OCI-LY3 (cell line): ENCODE data around the gene HCRTR1.

ENCODE experiments used
- H2AFZ ChIP-seq: fragments of 200-600, 300-600 bp; shearing (Covaris generic); 2 replicates; pipeline ENCODE4 v1.6.0; 2014; ENCODE audit warnings: antibody characterized with exemption, low read depth, low read length
- H3K27ac ChIP-seq: fragments of 200-600, 300-600 bp; sonication (generic); 2 replicates; pipeline ENCODE4 v1.5.1; 2014; ENCODE audit warnings: mild to moderate bottlenecking, low read length, moderate library complexity, mixed read lengths
- H3K27me3 ChIP-seq: fragments of 200-600, 300-600 bp; sonication (generic); 2 replicates; pipeline ENCODE4 v1.6.1; 2014; ENCODE audit warnings: low read depth, low read length, mixed read lengths
- H3K36me3 ChIP-seq: fragments of 200-600, 300-600 bp; sonication (generic); replicated peaks from 2 replicates; pipeline ENCODE3; 2014; ENCODE audit warnings: low read depth, low read length, mixed read lengths
- H3K4me1 ChIP-seq: fragments of 300-600, 200-600 bp; sonication (generic); 2 replicates; pipeline ENCODE4 v1.6.1; 2014; ENCODE audit warnings: low read length, mixed read lengths
- H3K4me2 ChIP-seq: fragments of 200-600, 300-600 bp; sonication (generic); 2 replicates; pipeline ENCODE4 v1.6.1; 2014; ENCODE audit warnings: low read length, mixed read lengths
- H3K4me3 ChIP-seq: fragments of 300-600, 200-600 bp; sonication (generic); 2 replicates; pipeline ENCODE4 v1.5.1; 2014; ENCODE audit warnings: antibody characterized with exemption, mild to moderate bottlenecking, low read length, moderate library complexity
- H3K79me2 ChIP-seq: fragments of 300-600, 200-600 bp; shearing (Covaris generic); 2 replicates; pipeline ENCODE4 v1.6.1; 2014; ENCODE audit warnings: mild to moderate bottlenecking, low read length, mixed read lengths
- H3K9ac ChIP-seq: fragments of 300-600, 200-600 bp; shearing (Covaris generic); 2 replicates; pipeline ENCODE4 v1.6.0; 2014; ENCODE audit warnings: mild to moderate bottlenecking, low read length, moderate library complexity
- H3K9me3 ChIP-seq: fragments of 200-600, 300-600 bp; shearing (Covaris generic); 2 replicates; pipeline ENCODE4 v1.6.1; 2014; ENCODE audit warnings: low read length, mixed read lengths; ENCODE audit not compliant: insufficient read depth
- H4K20me1 ChIP-seq: fragments of 200-600, 300-600 bp; sonication (generic); 2 replicates; pipeline ENCODE4 v1.6.1; 2016; ENCODE audit warnings: low read length, mixed read lengths; ENCODE audit not compliant: insufficient read depth
- EZH2phosphoT487 ChIP-seq: fragments of 200-600 bp; shearing (Covaris generic); IDR thresholded peaks from 2 replicates; pipeline ENCODE4 v1.6.1; 2018; ENCODE audit warnings: antibody characterized with exemption, mixed run types, low read depth
- TF ChIP-seq, protein P1 (sequence below): fragments of 200-600, 300-600 bp; sonication (generic); IDR thresholded peaks from 2 replicates; pipeline ENCODE4 v1.5.1; 2014; ENCODE audit warnings: antibody characterized with exemption, low read length, low read depth

HCRTR1 gene

DNA sequence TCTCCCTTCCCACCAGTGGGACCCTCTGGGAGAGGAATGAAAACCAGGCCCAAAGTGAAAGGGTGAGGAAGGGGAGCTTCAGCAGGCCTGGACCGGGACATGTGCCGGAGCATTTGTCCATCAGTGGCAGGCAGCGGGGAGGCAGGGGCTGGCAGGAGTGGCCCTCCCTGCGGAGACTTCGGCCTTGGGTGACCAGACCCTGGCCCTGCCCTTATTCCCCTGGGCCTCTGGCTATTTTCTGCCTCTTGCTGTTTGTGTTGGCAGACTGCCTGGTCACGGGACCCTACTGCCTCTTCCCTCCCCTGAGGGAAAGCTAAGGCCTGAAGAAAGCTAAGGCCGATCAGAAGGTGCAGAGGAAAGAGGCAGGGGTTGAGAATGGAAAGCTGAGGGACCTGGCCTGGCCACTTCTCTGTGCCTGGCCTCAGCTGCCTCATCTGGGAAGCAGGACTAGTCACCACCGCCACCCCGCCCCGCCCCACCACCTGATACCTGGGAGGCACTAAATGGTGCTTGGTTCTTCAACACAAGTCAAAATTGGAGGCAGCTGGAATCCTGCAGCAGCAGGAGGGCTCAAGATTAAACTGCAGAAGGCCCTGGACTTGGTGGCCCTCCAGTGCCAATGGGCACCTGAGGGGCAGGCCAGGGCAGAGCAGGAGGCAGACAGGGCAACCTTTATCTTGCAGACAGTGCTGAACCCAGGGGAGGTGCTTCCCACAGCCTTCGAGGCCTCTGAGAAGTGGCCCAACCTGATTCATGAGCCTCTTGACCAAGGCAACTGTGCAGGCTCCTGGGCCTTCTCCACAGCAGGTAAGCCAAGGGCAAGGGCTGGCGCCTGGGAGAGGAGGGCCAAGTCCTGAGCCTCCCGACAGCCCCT is 33.3 kb upstream of the HCRTR1 start:
- TF ChIP-seq, protein P1, sequence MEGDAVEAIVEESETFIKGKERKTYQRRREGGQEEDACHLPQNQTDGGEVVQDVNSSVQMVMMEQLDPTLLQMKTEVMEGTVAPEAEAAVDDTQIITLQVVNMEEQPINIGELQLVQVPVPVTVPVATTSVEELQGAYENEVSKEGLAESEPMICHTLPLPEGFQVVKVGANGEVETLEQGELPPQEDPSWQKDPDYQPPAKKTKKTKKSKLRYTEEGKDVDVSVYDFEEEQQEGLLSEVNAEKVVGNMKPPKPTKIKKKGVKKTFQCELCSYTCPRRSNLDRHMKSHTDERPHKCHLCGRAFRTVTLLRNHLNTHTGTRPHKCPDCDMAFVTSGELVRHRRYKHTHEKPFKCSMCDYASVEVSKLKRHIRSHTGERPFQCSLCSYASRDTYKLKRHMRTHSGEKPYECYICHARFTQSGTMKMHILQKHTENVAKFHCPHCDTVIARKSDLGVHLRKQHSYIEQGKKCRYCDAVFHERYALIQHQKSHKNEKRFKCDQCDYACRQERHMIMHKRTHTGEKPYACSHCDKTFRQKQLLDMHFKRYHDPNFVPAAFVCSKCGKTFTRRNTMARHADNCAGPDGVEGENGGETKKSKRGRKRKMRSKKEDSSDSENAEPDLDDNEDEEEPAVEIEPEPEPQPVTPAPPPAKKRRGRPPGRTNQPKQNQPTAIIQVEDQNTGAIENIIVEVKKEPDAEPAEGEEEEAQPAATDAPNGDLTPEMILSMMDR = no peak
- no peak for TF ChIP-seq EZH2phosphoT487
- no peak overlapping the region for H2AFZ ChIP-seq
- no peak overlapping the region for H3K4me3 ChIP-seq
- no peaks in the 10 kb centered on the region for H4K20me1 ChIP-seq
- H3K9ac ChIP-seq = no peak overlapping the region
- H3K36me3 ChIP-seq = no peaks in the 10 kb centered on the region
- no peaks in the 10 kb centered on the region for H3K9me3 ChIP-seq
- no peak overlapping the region for H3K4me2 ChIP-seq
- H3K27me3 ChIP-seq = no peaks in the 10 kb centered on the region
- H3K4me1 ChIP-seq = no peaks in the 10 kb centered on the region
- no peak overlapping the region for H3K27ac ChIP-seq
- H3K79me2 ChIP-seq = no peaks in the 10 kb centered on the region

DNA sequence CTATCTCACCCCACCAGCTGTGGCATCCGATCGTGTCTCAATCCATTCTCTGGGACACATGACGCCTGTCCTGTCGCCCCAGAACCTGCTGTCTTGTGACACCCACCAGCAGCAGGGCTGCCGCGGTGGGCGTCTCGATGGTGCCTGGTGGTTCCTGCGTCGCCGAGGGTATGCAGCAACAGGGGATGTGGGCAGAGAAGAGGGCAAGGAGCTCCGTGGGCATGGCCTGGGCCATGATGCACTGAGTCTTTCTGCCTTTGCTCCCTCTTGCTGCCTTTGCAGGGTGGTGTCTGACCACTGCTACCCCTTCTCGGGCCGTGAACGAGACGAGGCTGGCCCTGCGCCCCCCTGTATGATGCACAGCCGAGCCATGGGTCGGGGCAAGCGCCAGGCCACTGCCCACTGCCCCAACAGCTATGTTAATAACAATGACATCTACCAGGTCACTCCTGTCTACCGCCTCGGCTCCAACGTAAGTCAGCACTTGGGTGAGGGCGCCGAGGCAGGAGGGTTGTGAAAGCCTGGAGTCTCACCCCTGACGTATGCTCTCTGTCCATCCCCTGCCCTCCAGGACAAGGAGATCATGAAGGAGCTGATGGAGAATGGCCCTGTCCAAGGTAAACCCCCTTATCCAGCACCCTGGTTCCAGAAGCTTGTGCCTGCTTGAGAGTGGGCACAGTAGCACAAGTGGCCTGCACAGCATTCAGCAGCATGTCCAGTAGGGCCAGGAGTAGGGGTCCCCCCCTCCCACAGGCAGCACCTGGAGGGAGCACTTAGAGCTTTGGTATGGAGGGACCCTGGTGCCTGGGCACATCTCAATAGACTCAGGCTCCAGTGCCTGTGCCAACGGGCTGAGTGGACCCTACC is 32.4 kb upstream of the HCRTR1 start:
- H3K79me2 ChIP-seq = no peaks in the 10 kb centered on the region
- H4K20me1 ChIP-seq = no peaks in the 10 kb centered on the region
- H3K9ac ChIP-seq = no peak overlapping the region
- no peaks in the 10 kb centered on the region for H3K4me1 ChIP-seq
- TF ChIP-seq, protein P1 = no peak
- TF ChIP-seq EZH2phosphoT487 = no peak
- H2AFZ ChIP-seq = no peak overlapping the region
- no peak overlapping the region for H3K4me2 ChIP-seq
- no peaks in the 10 kb centered on the region for H3K9me3 ChIP-seq
- H3K36me3 ChIP-seq = no peaks in the 10 kb centered on the region
- H3K27me3 ChIP-seq = no peaks in the 10 kb centered on the region
- H3K4me3 ChIP-seq = no peak overlapping the region
- H3K27ac ChIP-seq = no peak overlapping the region

DNA sequence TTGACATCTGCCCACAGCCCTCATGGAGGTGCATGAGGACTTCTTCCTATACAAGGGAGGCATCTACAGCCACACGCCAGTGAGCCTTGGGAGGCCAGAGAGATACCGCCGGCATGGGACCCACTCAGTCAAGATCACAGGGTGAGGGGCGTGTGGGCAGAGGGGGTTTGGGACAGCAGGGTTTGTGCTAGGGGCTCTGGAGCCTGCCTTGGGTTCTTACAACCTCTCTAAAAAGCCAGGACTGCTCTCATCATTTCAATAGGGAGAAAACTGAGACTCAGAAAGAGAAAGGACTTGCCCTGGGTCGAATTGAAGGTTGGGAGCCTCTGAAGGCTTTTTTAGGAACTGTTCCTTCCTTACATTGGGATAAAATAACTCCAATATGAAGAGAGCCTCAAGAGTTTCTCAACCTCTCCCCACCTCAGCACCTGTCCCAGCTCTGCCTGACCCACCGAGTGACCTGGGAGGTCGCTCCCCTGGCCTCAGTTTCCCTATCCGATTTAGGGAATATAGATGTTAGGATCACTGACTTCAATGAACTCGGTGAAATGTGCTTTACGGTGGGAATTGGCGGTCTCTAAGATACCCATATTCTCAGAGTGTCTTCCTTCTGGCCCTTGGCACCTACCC is 31.6 kb upstream of the HCRTR1 start:
- H3K4me2 ChIP-seq = no peak overlapping the region
- no peak overlapping the region for H2AFZ ChIP-seq
- H4K20me1 ChIP-seq = no peaks in the 10 kb centered on the region
- H3K9ac ChIP-seq = no peak overlapping the region
- TF ChIP-seq, protein P1 = no peak
- TF ChIP-seq EZH2phosphoT487 = no peak
- no peak overlapping the region for H3K27ac ChIP-seq
- no peaks in the 10 kb centered on the region for H3K9me3 ChIP-seq
- no peaks in the 10 kb centered on the region for H3K27me3 ChIP-seq
- H3K36me3 ChIP-seq = no peaks in the 10 kb centered on the region
- no peaks in the 10 kb centered on the region for H3K4me1 ChIP-seq
- no peak overlapping the region for H3K4me3 ChIP-seq
- no peaks in the 10 kb centered on the region for H3K79me2 ChIP-seq
